ENCODE results near the gene ASRGL1.

GRCh38 chr11:62437616-62438015, 100.4 kb downstream of the ASRGL1 start:
- TF ChIP-seq CTCF (IDR thresholded peaks at IDR 0.05) (no peak), POLR2A (IDR thresholded peaks at IDR 0.05) (no peak), EP300 (IDR thresholded peaks at IDR 0.05) (no peak)

Data from tibial nerve (tissue), 4 donors.